ENCODE measurements around the gene C7orf25.

GRCh38 chr7:42934291-42934690, 22.4 kb upstream of the C7orf25 start:
- TF ChIP-seq CTCF (IDR thresholded peaks at IDR 0.05; ENCODE audit: low read depth, low read length) = no peak
- TF ChIP-seq POLR2A (IDR thresholded peaks at IDR 0.05; ENCODE audit: extremely low read depth, insufficient read length) = no peak
- TF ChIP-seq MYC (IDR thresholded peaks at IDR 0.05; ENCODE audit: low read depth, low read length) = no peak
